Testis (tissue), 3 donors: Measurements from ENCODE around the gene CBX8. TPM values are rescaled to one million over a fixed set of nuclear protein-coding genes. Genes with fewer than 3 reads are reported as not detected.

ENCODE experiments used
- DNase-seq: peaks from one replicate; pipeline ENCODE4 v3.0.0-alpha.2; 2019
- H3K27ac ChIP-seq, 2 donors: fragments of 200-600 bp; sonication (generic); one replicate each; pipeline ENCODE4 v1.5.1; 2019
- H3K27me3 ChIP-seq: fragments of 200-600 bp; sonication (generic); one replicate; pipeline ENCODE4 v1.5.1; 2019
- H3K36me3 ChIP-seq: fragments of 200-600 bp; sonication (generic); one replicate; pipeline ENCODE4 v1.5.1; 2017; ENCODE audit warnings: low read depth; ENCODE audit errors: missing control alignments
- H3K4me1 ChIP-seq: fragments of 200-600 bp; sonication (generic); one replicate; pipeline ENCODE4 v1.5.1; 2019
- H3K4me3 ChIP-seq, 2 donors: fragments of 200-600 bp; sonication (generic); one replicate each; pipeline ENCODE4 v1.5.1; 2017 to 2019
- H3K9me3 ChIP-seq: fragments of 200-600 bp; sonication (generic); one replicate; pipeline ENCODE4 v1.5.1; 2017
- POLR2A ChIP-seq: fragments of 450-650 bp; IDR thresholded peaks from one replicate; pipeline ENCODE4 v1.6.1; 2017; ENCODE audit warnings: antibody characterized with exemption, mild to moderate bottlenecking, moderate library complexity
- WGBS, 2 donors: methylation state at CpG; one replicate each; pipeline ENCODE4 v1.1.5; 2018; 5-methylcytosine and 5-hydroxymethylcytosine counted together
- intact Hi-C: fragments of 100-400 bp; cut with DNase I; formaldehyde crosslinking; loops from one replicate; pipeline ENCODE4 v1.15.1; 2023; ENCODE audit warnings: low total_unique reads
- polyA plus RNA-seq: library from polyadenylated mRNA; stranded (reverse); fragments of 350-450 nt; fragmentation: Illumina TruSeq; extraction: RNeasy Lipid Tissue Mini Kit (QIAGEN cat#74804); gene quantifications from one replicate; pipeline ENCODE4 v1.2.3, GENCODE V29; 2014; ENCODE audit warnings: low read depth, low replicate concordance; ENCODE audit not compliant: insufficient read depth
- total RNA-seq, 2 donors: library from RNA; depleted of rRNA; stranded (reverse); fragments of >200 nt; gene quantifications; one replicate each; pipeline ENCODE4 v1.2.3, GENCODE V29; 2016
- TF ChIP-seq, protein P1 (sequence below), 3 experiments: fragments of 450-650 bp in 2 of 3; fragments of 200-600 bp in 1 of 3; sonication (generic) in 1 of 3; IDR thresholded peaks; one replicate each; pipeline ENCODE4 v1.5.1; 2016 to 2019; ENCODE audit warnings: antibody characterized with exemption in 3 of 3, mild to moderate bottlenecking in 2 of 3, moderate library complexity in 1 of 3

Gene CBX8
- total and polyA plus RNA-seq, 3 donors from 2014 or later, result 13.8 to 22.4 (median 13.9) TPM

DNA sequence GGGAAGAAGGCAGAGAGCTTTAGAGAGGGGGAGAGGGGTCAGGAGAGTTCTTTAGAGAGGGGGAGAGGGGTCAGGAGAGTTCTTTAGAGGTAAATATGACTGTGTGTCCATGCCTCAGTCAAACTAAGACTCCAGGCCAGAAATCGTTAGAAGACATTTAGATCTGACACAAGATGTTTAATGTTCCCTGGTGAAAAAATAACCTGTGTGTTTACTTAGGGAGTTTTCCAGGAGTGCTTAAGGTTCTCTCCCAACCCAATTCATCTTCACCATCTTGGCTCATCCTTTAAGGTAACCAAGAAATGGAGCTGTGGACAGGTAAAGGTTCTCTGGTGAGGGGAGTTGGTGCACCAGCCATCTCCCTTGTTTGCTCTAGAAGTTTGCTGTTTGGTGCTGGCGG is 32.6 kb upstream of the CBX8 start:
- no peak overlapping the region for H3K27ac ChIP-seq
- peaks cover 23% of the 10 kb centered on the region for H3K4me1 ChIP-seq
- WGBS, 2 donors, result 68 to 75% methylated on average over 2 of the region's 2 CpGs
- H3K27me3 ChIP-seq, result no peaks in the 10 kb centered on the region
- intact Hi-C loops, result no loop called here
- no peak for DNase-seq
- TF ChIP-seq POLR2A, result no peak
- TF ChIP-seq, protein P1, sequence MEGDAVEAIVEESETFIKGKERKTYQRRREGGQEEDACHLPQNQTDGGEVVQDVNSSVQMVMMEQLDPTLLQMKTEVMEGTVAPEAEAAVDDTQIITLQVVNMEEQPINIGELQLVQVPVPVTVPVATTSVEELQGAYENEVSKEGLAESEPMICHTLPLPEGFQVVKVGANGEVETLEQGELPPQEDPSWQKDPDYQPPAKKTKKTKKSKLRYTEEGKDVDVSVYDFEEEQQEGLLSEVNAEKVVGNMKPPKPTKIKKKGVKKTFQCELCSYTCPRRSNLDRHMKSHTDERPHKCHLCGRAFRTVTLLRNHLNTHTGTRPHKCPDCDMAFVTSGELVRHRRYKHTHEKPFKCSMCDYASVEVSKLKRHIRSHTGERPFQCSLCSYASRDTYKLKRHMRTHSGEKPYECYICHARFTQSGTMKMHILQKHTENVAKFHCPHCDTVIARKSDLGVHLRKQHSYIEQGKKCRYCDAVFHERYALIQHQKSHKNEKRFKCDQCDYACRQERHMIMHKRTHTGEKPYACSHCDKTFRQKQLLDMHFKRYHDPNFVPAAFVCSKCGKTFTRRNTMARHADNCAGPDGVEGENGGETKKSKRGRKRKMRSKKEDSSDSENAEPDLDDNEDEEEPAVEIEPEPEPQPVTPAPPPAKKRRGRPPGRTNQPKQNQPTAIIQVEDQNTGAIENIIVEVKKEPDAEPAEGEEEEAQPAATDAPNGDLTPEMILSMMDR (IDR thresholded peaks at IDR 0.05), result no peak
- no peak overlapping the region for H3K4me3 ChIP-seq
- no peaks in the 10 kb centered on the region for H3K9me3 ChIP-seq
- H3K36me3 ChIP-seq, result no peaks in the 10 kb centered on the region

DNA sequence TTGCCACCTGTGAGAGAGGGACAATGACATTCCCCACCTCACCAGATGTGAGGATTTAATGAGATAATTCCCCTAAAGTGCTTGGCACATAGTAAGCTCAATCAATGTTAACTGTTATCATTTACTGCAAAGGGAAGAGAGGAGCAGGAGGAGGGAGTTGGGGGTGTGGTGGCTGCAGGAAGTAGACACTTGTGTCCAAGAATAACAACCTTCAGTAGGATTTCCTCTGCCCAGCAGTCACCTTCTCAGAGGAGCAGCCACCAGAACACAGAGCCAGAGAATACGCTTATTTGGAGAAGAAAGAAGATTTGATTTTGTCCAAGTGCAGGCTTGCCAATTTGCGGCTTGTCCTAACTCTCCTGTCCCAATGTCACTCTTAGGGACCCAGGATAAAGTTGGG is 32.1 kb upstream of the CBX8 start:
- Histone ChIP-seq H3K4me1 (peaks cover 23% of the 10 kb centered on the region), H3K27me3 (no peaks in the 10 kb centered on the region), H3K9me3 (no peaks in the 10 kb centered on the region), H3K36me3 (no peaks in the 10 kb centered on the region), H3K4me3 (no peak overlapping the region), H3K27ac (no peak overlapping the region)
- intact Hi-C loops, result no loop called here
- TF ChIP-seq POLR2A, result no peak
- TF ChIP-seq, protein P1 (IDR thresholded peaks at IDR 0.05), result no peak
- 72 to 92% methylated on average over 2 of the region's 2 CpGs for WGBS, 2 donors
- no peak for DNase-seq

DNA sequence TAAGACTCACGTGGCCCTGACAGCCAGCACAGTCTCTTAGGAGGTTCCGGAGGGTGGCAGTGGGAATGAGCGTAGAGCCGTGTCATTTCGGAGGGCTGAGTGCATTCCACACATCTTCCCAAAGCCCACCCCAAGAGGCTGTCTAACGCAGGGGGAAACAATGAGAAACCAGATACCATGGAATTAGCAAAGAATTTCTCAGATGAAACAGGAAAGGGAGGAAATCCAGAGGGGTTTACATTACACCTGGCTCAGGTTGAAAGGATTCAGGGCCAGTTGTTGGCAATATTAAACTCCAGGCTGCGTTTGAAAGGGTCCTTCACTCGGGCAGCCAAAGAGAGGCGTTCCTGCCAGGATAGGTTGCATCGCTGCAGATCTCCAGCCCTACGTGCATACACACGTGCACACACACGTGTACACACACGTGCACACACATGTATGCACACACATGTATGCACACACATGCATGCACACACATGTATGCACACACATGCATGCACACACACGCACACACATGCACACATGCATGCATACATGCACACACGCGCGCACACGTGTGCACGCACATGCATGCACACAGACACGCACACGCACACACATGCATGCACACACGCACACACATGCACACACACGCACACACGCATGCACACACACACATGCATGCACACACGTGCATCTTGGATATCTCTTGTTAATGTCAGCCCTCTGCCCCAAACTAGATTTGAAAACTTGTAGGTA is 30.1 kb upstream of the CBX8 start:
- no peaks in the 10 kb centered on the region for H3K9me3 ChIP-seq
- no peak for TF ChIP-seq POLR2A
- TF ChIP-seq, protein P1 (IDR thresholded peaks at IDR 0.05), result no peak
- WGBS, 2 donors, result 77 to 82% methylated on average over 22 to 26 of the region's 26 CpGs
- peaks cover 11% of the 10 kb centered on the region for H3K4me1 ChIP-seq
- no peaks in the 10 kb centered on the region for H3K36me3 ChIP-seq
- H3K4me3 ChIP-seq, result no peak overlapping the region
- DNase-seq, result no peak
- no peak overlapping the region for H3K27ac ChIP-seq
- intact Hi-C loops, result no loop called here
- no peaks in the 10 kb centered on the region for H3K27me3 ChIP-seq

DNA sequence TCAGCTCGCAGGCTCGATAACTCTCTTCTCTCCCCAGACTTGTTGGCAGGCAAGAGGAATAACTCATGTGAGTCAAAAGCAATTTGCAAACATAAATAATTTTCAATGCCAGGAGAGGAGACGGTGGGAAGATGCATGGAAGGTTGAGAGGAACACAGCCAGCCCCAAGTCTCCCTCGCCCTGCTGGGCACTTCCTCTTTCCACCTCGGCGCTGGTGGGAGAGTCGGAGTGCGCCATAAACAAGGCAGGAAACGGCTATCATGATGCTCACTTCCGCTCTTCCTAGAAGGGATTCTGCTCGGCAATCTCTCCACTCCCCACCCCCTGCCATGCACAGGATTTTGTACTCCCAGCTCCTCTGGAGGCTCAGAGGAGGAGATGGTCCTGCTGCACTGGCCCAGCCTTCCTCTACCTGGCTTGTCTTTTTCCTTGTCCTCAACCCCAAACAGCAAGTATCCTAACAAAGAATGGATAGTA is 29.4 kb upstream of the CBX8 start:
- DNase-seq, result no peak
- no peak overlapping the region for H3K4me3 ChIP-seq
- no peaks in the 10 kb centered on the region for H3K36me3 ChIP-seq
- H3K27me3 ChIP-seq, result no peaks in the 10 kb centered on the region
- TF ChIP-seq, protein P1 (IDR thresholded peaks at IDR 0.05), result no peak
- TF ChIP-seq POLR2A, result no peak
- peaks cover 4% of the 10 kb centered on the region for H3K4me1 ChIP-seq
- 64 to 69% methylated on average over 11 of the region's 11 CpGs for WGBS, 2 donors
- no peak overlapping the region for H3K27ac ChIP-seq
- intact Hi-C loops, result no loop called here
- H3K9me3 ChIP-seq, result no peaks in the 10 kb centered on the region

DNA sequence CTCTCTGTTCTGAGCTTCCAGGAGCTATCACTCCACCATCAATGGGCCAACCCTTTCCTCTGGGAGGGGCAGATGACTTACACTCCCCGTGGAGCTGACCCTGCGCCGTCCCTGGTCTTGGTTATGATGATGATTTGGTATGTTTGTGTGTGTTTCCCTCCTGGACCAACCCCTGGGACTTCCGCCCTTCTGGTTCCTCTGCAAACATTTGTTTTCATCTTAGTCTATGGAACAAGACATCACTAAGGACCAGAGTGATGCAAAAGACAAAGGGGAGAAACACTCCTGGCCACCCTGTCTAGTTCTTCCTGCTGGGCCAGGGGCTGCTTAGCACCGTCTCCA is 28.7 kb upstream of the CBX8 start:
- DNase-seq, result no peak
- 93 to 94% methylated on average over 2 to 5 of the region's 5 CpGs for WGBS, 2 donors
- TF ChIP-seq, protein P1 (IDR thresholded peaks at IDR 0.05), result no peak
- no peak for TF ChIP-seq POLR2A
- Histone ChIP-seq H3K9me3 (no peaks in the 10 kb centered on the region), H3K27me3 (no peaks in the 10 kb centered on the region), H3K27ac (no peak overlapping the region), H3K4me1 (no peaks in the 10 kb centered on the region), H3K36me3 (no peaks in the 10 kb centered on the region), H3K4me3 (no peak overlapping the region)
- intact Hi-C loops, result no loop called here
